HepG2 (cell line): ENCODE results near the gene NAMPT. TPM values are rescaled to one million over a fixed set of nuclear protein-coding genes. Genes with fewer than 3 reads are reported as not detected.

Experiments used
- DNMT3B ChIP-seq: conservative IDR thresholded peaks from 2 replicates; pipeline ENCODE4 v1.6.1; 2016; ENCODE audit warnings: missing biosample characterization, control low read depth
- ERF ChIP-seq: IDR thresholded peaks from 2 replicates; pipeline ENCODE4 v1.6.1; 2018; ENCODE audit warnings: missing biosample characterization, missing genetic modification reagents
- GATA4 ChIP-seq: sonication (generic); IDR thresholded peaks from 2 replicates; pipeline ENCODE4 v1.6.1; 2016; ENCODE audit warnings: antibody characterized with exemption, low read depth, borderline replicate concordance
- GLI4 ChIP-seq: sonication (generic); formaldehyde crosslinking; IDR thresholded peaks from 2 replicates; pipeline ENCODE4 v1.5.1; 2020; ENCODE audit warnings: missing genetic modification reagents, mild to moderate bottlenecking, moderate library complexity, borderline replicate concordance
- KDM6A ChIP-seq: IDR thresholded peaks from 2 replicates; pipeline ENCODE4 v1.6.1; 2016; ENCODE audit warnings: low read depth
- KLF9 ChIP-seq: IDR thresholded peaks from 2 replicates; pipeline ENCODE4 v1.6.1; 2016; ENCODE audit warnings: low read depth
- RCOR2 ChIP-seq: IDR thresholded peaks from 2 replicates; pipeline ENCODE4 v1.6.1; 2016; ENCODE audit warnings: missing biosample characterization, missing genetic modification reagents
- SPEN ChIP-seq: sonication (generic); formaldehyde crosslinking; IDR thresholded peaks from 2 replicates; pipeline ENCODE4 v1.5.1; 2020; ENCODE audit warnings: low read depth, mild to moderate bottlenecking, missing genetic modification reagents
- SSRP1 ChIP-seq: IDR thresholded peaks from 2 replicates; pipeline ENCODE4 v1.6.1; 2016; ENCODE audit warnings: control low read depth
- TARDBP ChIP-seq: sonication (generic); formaldehyde crosslinking; IDR thresholded peaks from 2 replicates; pipeline ENCODE4 v1.8.0; 2022; ENCODE audit warnings: mild to moderate bottlenecking, missing genetic modification reagents
- TBL1XR1 ChIP-seq: fragments of 150-350 bp; IDR thresholded peaks from 2 replicates; pipeline ENCODE4 v1.6.1; 2014; ENCODE audit warnings: borderline replicate concordance, low read length; ENCODE audit not compliant: partially characterized antibody
- ZFP90 ChIP-seq: sonication (generic); formaldehyde crosslinking; IDR thresholded peaks from 2 replicates; pipeline ENCODE4 v1.8.0; 2022; ENCODE audit warnings: missing genetic modification reagents, mild to moderate bottlenecking, inconsistent platforms, borderline replicate concordance
- ZNF713 ChIP-seq: sonication (generic); formaldehyde crosslinking; IDR thresholded peaks from 2 replicates; pipeline ENCODE4 v1.4.0; 2020; ENCODE audit warnings: mild to moderate bottlenecking, missing genetic modification reagents
- polyA plus RNA-seq, 8 experiments: library from polyadenylated mRNA; depleted of rRNA in 3 of 8; stranded (reverse) in 7 of 8; unstranded in 1 of 8; fragments of >200 nt; fragmentation: Illumina TruSeq in 4 of 8; extraction: Trizol in 4 of 8; gene quantifications; 2 replicates each; pipeline versions ENCODE4 v1.2.1 to v1.2.3, GENCODE V29; 2011 to 2016; ENCODE audit warnings: low read depth in 4 of 8, missing spikeins in 1 of 8, mixed read lengths in 1 of 8; ENCODE audit not compliant: insufficient read depth in 1 of 8
- total RNA-seq, 5 experiments: library from RNA; depleted of rRNA; stranded (reverse); fragments of >200 nt; fragmentation: Illumina TruSeq; extraction: Trizol; gene quantifications; 2 replicates each; pipeline ENCODE4 v1.2.3, GENCODE V29; 2016; ENCODE audit warnings: low read depth in 1 of 5
- TF ChIP-seq, protein P1 (sequence below): sonication (generic); formaldehyde crosslinking; IDR thresholded peaks from 2 replicates; pipeline ENCODE4 v1.4.0; 2020; ENCODE audit warnings: missing genetic modification reagents, mild to moderate bottlenecking, borderline replicate concordance
- TF ChIP-seq, protein P2 (sequence below): sonication (generic); formaldehyde crosslinking; conservative IDR thresholded peaks from 2 replicates; pipeline ENCODE4 v1.4.0; 2020; ENCODE audit warnings: missing genetic modification reagents
- TF ChIP-seq, protein P3 (sequence below): sonication (generic); formaldehyde crosslinking; IDR thresholded peaks from 2 replicates; pipeline ENCODE4 v1.5.1; 2020; ENCODE audit warnings: mild to moderate bottlenecking, moderate library complexity, missing genetic modification reagents
- TF ChIP-seq, protein P4 (sequence below): sonication (generic); formaldehyde crosslinking; IDR thresholded peaks from 2 replicates; pipeline ENCODE4 v1.9.0; 2021; ENCODE audit warnings: missing genetic modification reagents, mild to moderate bottlenecking, borderline replicate concordance
- TF ChIP-seq, protein P5 (sequence below): IDR thresholded peaks from 2 replicates; pipeline ENCODE4 v1.6.1; 2016; ENCODE audit warnings: control low read depth
- TF ChIP-seq, protein P6 (sequence below): IDR thresholded peaks from 2 replicates; pipeline ENCODE4 v1.6.1; 2016; ENCODE audit warnings: missing compliant biosample characterization, missing genetic modification reagents, borderline replicate concordance

Gene NAMPT
- total and polyA plus RNA-seq, 2 of the 13 experiments (the other 11 are each of a cell fraction or from before 2014, with no cell fraction given), result 15.8 to 67.7 TPM

DNA sequence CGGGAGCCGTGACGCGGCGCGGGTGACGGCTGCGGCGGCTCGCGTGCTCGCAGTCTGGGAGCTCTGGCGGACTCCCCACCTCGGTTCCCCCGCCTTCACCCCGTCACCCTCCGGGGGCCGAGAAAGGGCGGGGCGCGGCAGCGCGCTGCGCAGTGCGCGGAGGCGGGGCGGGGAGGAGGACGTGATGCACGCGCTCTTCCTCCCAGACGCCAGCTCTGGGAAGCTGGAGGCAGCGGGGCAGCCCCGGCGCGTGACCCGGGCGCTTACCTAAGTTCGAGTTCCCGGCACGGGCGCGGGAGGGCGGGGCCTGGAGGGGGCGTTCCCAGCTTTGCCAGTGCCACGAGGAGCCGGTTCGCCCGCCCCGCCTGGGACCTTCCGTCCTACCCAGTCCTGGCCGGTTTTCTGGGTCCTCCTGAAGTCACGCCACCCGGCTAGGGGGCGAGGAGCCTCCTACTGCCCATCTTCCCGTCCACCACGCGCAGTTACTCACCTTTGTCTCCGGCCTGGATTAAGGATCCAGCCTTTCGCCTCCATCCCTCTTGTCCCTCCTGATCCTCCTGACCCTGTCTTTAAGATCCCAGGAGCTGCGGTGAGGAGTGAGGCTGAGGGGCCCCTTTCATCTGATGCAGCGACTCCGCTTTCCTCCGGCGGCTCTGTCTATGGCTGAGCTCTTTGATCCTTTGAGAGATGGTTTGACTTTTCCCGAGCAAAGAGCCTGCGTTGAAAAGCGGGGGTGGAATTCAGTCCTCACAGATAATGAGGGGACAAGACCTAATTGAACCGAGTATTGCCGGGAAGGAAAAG, 470 bp upstream of the NAMPT start (continued):
- TF ChIP-seq, protein P1, sequence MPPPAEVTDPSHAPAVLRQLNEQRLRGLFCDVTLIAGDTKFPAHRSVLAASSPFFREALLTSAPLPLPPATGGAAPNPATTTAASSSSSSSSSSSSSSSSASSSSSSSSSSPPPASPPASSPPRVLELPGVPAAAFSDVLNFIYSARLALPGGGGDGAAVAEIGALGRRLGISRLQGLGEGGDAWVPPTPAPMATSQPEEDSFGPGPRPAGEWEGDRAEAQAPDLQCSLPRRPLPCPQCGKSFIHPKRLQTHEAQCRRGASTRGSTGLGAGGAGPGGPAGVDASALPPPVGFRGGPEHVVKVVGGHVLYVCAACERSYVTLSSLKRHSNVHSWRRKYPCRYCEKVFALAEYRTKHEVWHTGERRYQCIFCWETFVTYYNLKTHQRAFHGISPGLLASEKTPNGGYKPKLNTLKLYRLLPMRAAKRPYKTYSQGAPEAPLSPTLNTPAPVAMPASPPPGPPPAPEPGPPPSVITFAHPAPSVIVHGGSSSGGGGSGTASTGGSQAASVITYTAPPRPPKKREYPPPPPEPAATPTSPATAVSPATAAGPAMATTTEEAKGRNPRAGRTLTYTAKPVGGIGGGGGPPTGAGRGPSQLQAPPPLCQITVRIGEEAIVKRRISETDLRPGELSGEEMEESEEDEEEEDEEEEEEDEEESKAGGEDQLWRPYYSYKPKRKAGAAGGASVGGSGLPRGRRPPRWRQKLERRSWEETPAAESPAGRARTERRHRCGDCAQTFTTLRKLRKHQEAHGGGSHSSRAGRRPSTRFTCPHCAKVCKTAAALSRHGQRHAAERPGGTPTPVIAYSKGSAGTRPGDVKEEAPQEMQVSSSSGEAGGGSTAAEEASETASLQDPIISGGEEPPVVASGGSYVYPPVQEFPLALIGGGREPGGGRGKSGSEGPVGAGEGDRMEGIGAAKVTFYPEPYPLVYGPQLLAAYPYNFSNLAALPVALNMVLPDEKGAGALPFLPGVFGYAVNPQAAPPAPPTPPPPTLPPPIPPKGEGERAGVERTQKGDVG (CRISPR knock-in tag), result 0 out of 2 replicates have a peak, but pooled peaks have one; percentile 56
- TF ChIP-seq, protein P2, sequence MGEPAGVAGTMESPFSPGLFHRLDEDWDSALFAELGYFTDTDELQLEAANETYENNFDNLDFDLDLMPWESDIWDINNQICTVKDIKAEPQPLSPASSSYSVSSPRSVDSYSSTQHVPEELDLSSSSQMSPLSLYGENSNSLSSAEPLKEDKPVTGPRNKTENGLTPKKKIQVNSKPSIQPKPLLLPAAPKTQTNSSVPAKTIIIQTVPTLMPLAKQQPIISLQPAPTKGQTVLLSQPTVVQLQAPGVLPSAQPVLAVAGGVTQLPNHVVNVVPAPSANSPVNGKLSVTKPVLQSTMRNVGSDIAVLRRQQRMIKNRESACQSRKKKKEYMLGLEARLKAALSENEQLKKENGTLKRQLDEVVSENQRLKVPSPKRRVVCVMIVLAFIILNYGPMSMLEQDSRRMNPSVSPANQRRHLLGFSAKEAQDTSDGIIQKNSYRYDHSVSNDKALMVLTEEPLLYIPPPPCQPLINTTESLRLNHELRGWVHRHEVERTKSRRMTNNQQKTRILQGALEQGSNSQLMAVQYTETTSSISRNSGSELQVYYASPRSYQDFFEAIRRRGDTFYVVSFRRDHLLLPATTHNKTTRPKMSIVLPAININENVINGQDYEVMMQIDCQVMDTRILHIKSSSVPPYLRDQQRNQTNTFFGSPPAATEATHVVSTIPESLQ (CRISPR knock-in tag), result no peak
- TF ChIP-seq, protein P3, sequence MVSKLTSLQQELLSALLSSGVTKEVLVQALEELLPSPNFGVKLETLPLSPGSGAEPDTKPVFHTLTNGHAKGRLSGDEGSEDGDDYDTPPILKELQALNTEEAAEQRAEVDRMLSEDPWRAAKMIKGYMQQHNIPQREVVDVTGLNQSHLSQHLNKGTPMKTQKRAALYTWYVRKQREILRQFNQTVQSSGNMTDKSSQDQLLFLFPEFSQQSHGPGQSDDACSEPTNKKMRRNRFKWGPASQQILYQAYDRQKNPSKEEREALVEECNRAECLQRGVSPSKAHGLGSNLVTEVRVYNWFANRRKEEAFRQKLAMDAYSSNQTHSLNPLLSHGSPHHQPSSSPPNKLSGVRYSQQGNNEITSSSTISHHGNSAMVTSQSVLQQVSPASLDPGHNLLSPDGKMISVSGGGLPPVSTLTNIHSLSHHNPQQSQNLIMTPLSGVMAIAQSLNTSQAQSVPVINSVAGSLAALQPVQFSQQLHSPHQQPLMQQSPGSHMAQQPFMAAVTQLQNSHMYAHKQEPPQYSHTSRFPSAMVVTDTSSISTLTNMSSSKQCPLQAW (CRISPR knock-in tag), result peak; percentile 3; the same call in 1 of the 2 replicates
- TF ChIP-seq KDM6A (CRISPR knock-in tag) (no peak), SPEN (peak; percentile 75; the same call in 1 of the 2 replicates), DNMT3B (CRISPR knock-in tag) (no peak), ZFP90 (CRISPR knock-in tag) (no peak), GLI4 (0 out of 2 replicates have a peak, but pooled peaks have one; percentile 60), RCOR2 (CRISPR knock-in tag) (no peak), KLF9 (CRISPR knock-in tag) (no peak), ERF (CRISPR knock-in tag) (peak; percentile 88; the same call in 1 of the 2 replicates), TARDBP (CRISPR knock-in tag) (no peak), TBL1XR1 (no peak), GATA4 (no peak), SSRP1 (no peak), ZNF713 (CRISPR knock-in tag) (no peak)
- TF ChIP-seq, protein P4, sequence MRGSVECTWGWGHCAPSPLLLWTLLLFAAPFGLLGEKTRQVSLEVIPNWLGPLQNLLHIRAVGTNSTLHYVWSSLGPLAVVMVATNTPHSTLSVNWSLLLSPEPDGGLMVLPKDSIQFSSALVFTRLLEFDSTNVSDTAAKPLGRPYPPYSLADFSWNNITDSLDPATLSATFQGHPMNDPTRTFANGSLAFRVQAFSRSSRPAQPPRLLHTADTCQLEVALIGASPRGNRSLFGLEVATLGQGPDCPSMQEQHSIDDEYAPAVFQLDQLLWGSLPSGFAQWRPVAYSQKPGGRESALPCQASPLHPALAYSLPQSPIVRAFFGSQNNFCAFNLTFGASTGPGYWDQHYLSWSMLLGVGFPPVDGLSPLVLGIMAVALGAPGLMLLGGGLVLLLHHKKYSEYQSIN, result no peak
- TF ChIP-seq, protein P5, sequence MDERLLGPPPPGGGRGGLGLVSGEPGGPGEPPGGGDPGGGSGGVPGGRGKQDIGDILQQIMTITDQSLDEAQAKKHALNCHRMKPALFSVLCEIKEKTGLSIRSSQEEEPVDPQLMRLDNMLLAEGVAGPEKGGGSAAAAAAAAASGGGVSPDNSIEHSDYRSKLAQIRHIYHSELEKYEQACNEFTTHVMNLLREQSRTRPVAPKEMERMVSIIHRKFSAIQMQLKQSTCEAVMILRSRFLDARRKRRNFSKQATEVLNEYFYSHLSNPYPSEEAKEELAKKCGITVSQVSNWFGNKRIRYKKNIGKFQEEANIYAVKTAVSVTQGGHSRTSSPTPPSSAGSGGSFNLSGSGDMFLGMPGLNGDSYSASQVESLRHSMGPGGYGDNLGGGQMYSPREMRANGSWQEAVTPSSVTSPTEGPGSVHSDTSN (CRISPR knock-in tag), result no peak
- TF ChIP-seq, protein P6, sequence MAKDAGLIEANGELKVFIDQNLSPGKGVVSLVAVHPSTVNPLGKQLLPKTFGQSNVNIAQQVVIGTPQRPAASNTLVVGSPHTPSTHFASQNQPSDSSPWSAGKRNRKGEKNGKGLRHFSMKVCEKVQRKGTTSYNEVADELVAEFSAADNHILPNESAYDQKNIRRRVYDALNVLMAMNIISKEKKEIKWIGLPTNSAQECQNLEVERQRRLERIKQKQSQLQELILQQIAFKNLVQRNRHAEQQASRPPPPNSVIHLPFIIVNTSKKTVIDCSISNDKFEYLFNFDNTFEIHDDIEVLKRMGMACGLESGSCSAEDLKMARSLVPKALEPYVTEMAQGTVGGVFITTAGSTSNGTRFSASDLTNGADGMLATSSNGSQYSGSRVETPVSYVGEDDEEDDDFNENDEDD (CRISPR knock-in tag), result peak; percentile 77; the same call in 1 of the 2 replicates
